Stomach (tissue), 4 donors: Measurements from ENCODE around the gene GUK1.

ENCODE experiments used
- EP300 ChIP-seq: sonication (generic); formaldehyde crosslinking; IDR thresholded peaks from one replicate; pipeline ENCODE4 v1.6.1; 2017; ENCODE audit warnings: antibody characterized with exemption
- POLR2A ChIP-seq, 4 donors: fragments of 450-650 bp; IDR thresholded peaks; one replicate each; pipeline ENCODE4 v1.6.1; 2016; ENCODE audit warnings: antibody characterized with exemption in 4 of 4, control low read depth in 2 of 4, mild to moderate bottlenecking in 1 of 4, moderate library complexity in 1 of 4
- POLR2AphosphoS5 ChIP-seq, 3 donors: sonication (generic); formaldehyde crosslinking; IDR thresholded peaks; one replicate each; pipeline ENCODE4 v1.6.1; 2016; ENCODE audit warnings: antibody characterized with exemption in 3 of 3
- TF ChIP-seq, protein P1 (sequence below), 7 experiments: fragments of 450-650 bp in 4 of 7; fragments of 200-600 bp in 3 of 7; sonication (generic) in 3 of 7; IDR thresholded peaks; one replicate each; pipeline ENCODE4 v1.5.1; 2016 to 2019; ENCODE audit warnings: antibody characterized with exemption in 7 of 7, control low read depth in 2 of 7, mild to moderate bottlenecking in 1 of 7

DNA sequence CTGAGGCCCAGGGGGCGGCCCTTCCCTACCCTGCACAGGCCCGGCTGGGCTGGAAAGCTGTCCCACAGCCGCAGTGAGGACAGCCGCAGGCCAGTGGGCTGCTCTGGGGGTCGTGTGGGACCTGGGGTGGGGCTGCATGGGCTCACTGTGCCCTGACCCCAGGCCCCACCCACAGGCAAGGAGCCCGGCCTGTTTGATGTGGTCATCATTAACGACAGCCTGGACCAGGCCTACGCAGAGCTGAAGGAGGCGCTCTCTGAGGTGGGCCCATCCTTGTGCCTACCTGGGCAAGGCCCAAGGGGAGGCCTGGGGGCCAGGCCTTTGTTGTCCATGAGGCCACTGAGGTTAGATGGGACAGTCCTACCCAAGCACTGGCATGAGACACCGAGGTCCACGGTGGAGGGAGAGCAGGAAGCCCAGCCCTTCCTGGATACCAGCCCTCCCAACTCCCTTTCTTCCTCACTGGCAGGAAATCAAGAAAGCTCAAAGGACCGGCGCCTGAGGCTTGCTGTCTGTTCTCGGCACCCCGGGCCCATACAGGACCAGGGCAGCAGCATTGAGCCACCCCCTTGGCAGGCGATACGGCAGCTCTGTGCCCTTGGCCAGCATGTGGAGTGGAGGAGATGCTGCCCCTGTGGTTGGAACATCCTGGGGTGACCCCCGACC, 8.2 kb downstream of the GUK1 start:
- no peak for TF ChIP-seq POLR2A (IDR thresholded peaks at IDR 0.05)
- TF ChIP-seq, protein P1, sequence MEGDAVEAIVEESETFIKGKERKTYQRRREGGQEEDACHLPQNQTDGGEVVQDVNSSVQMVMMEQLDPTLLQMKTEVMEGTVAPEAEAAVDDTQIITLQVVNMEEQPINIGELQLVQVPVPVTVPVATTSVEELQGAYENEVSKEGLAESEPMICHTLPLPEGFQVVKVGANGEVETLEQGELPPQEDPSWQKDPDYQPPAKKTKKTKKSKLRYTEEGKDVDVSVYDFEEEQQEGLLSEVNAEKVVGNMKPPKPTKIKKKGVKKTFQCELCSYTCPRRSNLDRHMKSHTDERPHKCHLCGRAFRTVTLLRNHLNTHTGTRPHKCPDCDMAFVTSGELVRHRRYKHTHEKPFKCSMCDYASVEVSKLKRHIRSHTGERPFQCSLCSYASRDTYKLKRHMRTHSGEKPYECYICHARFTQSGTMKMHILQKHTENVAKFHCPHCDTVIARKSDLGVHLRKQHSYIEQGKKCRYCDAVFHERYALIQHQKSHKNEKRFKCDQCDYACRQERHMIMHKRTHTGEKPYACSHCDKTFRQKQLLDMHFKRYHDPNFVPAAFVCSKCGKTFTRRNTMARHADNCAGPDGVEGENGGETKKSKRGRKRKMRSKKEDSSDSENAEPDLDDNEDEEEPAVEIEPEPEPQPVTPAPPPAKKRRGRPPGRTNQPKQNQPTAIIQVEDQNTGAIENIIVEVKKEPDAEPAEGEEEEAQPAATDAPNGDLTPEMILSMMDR (IDR thresholded peaks at IDR 0.05), result no peak
- TF ChIP-seq POLR2AphosphoS5 (IDR thresholded peaks at IDR 0.05), result no peak
- no peak for TF ChIP-seq EP300
